NCI-H2081 (cell line): ENCODE results near the gene GPR137.
A peak's percentile ranks its signal among the peaks of the same experiment; 100 is the strongest.
"Not testable (repeated sequence)": the region's sequence is repeated elsewhere in the genome, so short reads cannot be mapped to it uniquely, and the experiment has no call there.

ENCODE experiments used
- DNase-seq, 2 experiments: peaks; one replicate each; lab custom pipeline; 2025; lab: John Stamatoyannopoulos, UW

GPR137 gene

DNA sequence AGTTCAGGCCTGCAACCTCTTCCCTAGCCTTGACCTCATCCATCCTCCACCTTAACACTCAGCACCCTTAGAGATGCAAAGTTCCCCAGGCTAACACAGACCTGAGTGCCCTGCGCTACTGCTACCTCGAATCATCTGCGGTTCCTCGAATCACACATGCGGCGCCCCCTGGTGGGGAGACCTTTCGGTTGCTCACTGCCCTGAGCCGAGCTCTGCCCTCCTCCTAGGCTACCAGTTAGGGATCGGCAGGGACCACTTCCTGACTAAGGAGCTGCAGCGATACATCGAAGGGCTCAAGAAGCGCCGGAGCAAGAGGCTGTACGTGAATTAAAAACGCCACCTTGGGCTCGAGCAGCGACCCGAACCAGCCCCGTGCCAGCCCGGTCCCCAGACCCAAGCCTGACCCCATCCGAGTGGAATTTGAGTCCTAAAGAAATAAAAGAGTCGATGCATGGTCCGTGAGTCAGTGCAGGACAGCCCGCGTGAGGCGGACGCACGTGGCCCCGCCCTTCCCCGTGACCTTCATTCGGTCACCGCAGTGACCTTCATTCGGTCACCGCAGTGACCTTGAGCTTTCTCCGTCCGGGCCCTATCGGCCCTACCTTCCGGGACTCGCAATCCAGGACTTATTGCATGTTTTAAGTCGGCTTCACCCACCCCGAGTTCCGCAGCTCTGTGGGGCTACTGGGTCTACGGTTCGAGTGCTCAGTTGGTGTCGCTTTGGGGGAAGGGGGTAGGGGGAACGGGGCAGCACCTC, 18.8 kb downstream of the GPR137 start:
- DNase-seq = peak; percentile 85 to 87

DNA sequence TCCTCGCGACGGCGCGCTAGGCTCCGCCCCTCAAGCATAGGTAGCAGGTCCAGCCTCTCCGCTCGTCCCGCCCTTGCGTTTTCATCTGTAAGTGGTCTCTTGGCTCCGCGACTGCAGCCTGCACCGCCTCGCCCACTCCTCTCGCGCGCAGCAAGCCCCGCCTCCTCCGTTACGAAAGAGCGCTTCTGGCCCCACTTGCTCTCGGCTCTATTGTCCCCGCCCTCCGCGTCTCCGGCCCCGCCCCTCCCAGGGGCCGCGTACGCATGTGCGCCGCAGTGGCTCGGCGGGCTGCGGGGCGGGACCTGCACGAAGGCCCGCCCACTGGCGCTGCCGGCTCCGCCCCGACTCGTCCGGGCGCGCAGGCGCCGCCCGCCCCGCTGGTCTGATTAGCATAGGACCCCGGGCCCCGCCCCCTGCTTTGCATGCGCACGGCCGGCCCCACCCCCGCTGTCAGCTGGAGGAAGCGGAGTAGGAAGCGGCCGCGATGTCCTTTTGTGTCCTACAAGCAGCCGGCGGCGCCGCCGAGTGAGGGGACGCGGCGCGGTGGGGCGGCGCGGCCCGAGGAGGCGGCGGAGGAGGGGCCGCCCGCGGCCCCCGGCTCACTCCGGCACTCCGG, 19.5 kb downstream of the GPR137 start, which contains the start of gene ESRRA:
Gene ESRRA, plus strand, starts transcription at position 450 of the 616 bp plus-strand sequence. CDS start 1,656 bp downstream, outside the sequence.
- DNase-seq = peak; percentile 99 to 100

DNA sequence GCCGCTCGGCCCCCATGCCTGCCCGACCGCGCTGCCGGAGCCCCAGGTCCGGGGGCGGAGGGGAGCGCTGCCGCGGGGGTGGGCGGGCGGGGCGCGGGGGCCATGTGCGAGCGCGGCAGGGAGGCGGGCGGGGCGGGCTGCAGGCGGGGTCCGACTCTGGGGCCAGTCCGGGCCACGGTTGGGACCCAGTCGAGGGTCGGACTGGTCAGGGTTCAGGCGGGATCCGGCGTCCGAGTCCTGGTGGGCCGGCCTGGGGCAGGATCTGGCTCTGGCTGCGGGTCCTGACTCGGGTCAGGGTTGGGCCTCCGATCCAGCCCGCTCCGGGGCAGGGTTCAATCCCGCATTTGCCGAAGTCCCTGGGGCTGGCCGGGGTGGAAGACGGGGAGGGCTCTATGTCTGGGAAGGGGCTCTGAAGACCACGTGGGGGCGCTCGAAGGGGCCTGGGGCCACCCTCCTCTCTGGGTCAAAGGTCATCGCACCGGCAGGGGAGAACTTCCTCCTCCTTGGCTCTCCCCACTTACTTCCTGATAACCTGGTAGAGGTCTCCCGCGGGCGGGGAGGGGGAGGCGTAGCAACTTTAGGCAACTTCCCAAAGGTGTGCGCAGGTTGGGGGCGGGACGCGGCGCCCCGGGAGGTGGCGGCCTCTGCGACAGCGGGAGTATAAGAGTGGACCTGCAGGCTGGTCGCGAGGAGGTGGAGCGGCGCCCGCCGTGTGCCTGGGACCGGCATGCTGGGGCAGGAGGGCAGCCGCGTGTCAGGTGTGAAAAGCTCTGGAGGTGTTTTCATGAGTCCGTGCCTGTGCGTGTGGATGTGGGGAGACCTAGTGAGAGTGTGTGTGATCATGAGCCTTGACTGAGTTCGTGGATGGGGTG, 20.3 kb downstream of the GPR137 start:
- peak; percentile 34 to 47 for DNase-seq

DNA sequence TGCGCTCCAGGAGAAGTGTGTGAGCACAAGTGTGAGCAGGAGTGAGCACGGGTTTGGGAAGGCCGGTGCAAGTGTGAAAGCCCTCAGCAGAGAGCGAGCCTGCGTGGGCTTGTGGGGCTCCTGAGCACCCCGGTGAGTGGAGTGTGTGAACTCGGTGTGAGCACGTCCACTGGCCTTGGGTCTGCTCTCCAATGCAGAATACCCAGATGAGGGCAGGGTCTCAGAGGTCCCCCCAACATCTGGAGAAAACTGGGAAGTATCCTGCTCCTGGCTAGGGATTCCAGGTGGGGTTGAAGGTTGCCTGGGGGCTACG, 20.9 kb downstream of the GPR137 start:
- DNase-seq = no peak

DNA sequence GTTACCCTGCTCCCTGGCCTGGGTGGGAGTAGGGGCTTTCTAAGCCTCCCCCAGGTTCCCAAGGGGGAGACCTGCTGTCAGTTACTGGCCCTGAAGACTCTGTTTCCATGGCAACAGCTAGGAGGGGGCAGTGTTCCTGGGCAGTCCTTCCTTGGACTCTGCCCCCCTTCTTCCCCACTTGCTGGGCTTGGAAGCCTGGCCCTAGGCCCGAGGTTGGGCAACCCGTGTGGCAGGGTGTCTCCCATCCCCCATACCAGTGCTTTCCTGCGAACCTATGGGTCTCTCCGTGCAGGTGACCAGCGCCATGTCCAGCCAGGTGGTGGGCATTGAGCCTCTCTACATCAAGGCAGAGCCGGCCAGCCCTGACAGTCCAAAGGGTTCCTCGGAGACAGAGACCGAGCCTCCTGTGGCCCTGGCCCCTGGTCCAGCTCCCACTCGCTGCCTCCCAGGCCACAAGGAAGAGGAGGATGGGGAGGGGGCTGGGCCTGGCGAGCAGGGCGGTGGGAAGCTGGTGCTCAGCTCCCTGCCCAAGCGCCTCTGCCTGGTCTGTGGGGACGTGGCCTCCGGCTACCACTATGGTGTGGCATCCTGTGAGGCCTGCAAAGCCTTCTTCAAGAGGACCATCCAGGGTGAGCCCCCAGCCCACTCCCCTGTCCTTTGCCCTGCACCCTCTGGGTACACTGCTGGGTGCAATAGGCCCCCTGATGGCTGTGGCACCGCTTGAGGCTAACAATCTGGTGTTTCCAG, 21.4 kb downstream of the GPR137 start:
- DNase-seq = no peak

DNA sequence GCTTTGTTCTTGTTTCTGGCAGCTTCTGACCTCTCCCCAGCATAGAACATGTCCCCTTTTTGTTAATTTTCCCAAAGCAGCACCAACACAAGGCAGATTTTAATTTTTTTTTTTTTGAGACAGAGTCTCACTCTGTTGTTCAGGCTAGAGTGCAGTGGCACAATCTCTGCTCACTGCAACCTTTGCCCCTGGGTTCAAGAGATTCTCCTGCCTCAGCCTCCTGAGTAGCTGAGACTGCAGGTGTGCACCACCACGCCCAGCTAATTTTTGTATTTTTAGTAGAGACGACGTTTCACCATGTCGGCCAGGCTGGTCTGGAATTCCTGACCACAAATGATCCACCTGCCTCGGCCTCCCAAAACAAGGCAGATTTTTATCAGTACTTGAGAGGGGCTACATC, 22.1 kb downstream of the GPR137 start:
- DNase-seq = not testable (repeated sequence)

DNA sequence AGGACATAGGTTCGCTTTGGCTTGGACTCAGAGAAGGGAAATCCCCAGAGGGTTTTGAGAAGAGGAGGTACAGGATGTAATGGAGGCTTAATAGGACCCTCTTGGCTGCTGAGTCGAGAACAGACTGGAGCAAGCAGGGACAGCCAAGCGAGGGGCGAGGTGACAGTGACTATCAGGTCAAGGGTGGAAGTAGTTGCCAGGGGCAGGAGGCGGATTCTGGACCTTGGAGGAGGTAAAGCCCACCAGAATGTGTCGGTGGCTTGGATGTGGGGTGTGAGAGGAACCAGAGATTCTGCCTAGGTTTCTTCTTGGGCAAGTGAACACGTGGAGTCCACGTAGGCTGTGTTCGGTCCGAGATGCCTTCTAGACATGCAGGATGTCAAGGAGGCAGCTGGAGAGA, 27.3 kb downstream of the GPR137 start:
- no peak for DNase-seq

DNA sequence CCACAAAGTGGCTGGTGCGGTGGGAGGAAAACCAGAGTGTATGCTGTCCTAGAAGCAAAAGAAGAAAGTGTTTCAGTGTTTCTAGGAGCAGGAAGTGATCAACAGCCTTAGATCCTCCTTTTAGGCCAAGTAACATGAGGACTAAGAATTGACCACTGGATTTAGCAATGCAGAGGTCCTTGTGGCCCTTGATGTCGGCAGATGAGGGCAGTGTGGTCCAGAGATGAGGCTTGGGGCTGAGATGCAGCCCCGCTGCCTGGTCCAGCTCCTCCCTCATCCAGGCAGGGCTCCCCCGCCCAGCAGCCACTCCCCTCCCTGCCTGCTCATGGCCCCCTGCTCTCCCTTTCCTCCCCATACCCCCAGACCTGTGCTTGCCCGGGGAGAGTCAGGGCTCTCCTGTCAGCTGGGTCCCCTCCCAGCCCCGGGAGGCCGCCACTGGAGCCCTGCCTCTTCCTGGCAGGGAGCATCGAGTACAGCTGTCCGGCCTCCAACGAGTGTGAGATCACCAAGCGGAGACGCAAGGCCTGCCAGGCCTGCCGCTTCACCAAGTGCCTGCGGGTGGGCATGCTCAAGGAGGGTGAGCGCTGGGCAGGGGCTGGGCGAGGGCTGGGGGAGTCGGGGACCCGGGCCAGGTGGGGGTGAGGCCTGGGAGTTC, 28.0 kb downstream of the GPR137 start:
- DNase-seq = no peak

DNA sequence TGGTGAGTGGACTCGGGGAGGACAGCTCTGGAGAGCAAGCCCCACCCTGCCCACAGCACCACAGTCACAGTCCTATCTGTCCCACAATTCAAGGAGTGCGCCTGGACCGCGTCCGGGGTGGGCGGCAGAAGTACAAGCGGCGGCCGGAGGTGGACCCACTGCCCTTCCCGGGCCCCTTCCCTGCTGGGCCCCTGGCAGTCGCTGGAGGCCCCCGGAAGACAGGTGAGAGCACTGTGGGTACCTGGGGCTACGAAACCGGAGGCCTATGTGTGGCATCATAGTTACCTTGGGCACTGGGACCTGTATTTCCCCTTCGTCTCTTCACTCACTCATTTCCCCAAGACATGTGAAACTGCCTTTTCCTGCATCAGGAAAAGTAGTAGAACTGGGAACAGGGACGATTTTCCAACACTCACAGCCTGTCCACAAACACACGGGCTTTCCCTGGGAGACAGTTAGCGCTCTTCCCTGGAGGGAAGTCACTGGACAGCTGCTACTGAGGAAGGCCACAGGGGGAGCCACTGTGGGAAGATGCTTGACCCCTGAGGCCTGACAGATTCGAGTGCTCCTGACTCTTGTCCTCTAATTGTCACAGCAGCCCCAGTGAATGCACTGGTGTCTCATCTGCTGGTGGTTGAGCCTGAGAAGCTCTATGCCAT, 28.6 kb downstream of the GPR137 start:
- DNase-seq = no peak

DNA sequence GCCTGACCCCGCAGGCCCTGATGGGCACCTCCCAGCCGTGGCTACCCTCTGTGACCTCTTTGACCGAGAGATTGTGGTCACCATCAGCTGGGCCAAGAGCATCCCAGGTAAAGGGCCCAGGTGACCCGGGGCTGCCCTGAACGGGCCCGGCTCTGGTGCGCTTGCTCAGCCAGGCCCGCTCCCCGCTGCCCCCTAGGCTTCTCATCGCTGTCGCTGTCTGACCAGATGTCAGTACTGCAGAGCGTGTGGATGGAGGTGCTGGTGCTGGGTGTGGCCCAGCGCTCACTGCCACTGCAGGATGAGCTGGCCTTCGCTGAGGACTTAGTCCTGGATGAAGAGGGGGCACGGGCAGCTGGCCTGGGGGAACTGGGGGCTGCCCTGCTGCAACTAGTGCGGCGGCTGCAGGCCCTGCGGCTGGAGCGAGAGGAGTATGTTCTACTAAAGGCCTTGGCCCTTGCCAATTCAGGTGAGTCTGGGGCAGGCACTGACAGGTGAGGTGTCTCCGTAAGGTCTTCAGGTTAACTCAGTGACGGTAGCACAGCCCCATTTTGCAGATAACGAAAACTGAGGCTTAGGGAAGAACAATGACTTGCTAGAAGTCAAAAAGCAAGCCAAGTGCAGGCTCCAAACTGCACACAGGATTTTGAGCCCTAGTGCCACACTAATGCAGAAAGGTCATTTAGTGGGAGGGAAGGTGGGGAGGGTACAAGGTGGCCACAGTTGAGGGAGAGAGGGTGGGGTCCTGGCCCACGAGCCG, 29.3 kb downstream of the GPR137 start:
- DNase-seq = no peak

DNA sequence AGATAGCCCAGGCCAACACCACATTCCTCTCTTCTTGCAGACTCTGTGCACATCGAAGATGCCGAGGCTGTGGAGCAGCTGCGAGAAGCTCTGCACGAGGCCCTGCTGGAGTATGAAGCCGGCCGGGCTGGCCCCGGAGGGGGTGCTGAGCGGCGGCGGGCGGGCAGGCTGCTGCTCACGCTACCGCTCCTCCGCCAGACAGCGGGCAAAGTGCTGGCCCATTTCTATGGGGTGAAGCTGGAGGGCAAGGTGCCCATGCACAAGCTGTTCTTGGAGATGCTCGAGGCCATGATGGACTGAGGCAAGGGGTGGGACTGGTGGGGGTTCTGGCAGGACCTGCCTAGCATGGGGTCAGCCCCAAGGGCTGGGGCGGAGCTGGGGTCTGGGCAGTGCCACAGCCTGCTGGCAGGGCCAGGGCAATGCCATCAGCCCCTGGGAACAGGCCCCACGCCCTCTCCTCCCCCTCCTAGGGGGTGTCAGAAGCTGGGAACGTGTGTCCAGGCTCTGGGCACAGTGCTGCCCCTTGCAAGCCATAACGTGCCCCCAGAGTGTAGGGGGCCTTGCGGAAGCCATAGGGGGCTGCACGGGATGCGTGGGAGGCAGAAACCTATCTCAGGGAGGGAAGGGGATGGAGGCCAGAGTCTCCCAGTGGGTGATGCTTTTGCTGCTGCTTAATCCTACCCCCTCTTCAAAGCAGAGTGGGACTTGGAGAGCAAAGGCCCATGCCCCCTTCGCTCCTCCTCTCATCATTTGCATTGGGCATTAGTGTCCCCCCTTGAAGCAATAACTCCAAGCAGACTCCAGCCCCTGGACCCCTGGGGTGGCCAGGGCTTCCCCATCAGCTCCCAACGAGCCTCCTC, 30.2 kb downstream of the GPR137 start:
- not testable (repeated sequence) for DNase-seq

DNA sequence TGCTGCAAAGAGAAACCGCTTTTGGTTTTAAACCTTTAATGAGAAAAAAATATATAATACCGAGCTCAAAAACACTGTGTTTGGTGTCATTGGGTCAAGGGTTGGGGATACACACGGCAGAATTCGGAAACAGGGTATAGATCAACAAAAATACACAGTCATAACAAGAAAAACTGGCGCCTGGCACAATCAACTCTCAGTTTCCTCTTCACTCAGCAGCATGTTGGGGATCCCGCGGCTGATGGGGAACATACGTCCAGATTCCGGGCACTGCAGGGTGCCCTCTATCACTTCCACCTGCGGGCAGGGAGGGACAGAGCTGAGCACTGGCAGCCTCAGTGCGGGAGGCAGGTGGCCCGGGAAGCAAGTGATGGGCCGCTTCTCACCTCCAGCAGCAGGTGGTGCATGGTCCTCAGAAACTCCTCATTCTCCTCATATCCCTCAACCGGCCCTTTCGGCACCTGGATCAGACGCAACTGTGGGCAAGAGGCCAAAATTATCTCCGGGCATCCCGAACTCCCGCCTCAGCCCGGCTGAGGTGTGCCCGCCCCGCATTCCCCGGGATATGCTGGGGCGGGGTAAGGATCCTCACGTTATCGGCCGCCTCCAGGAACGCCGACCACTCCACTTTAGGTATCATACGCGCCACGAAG, 31.1 kb downstream of the GPR137 start:
- peak; percentile 40 to 63 for DNase-seq

DNA sequence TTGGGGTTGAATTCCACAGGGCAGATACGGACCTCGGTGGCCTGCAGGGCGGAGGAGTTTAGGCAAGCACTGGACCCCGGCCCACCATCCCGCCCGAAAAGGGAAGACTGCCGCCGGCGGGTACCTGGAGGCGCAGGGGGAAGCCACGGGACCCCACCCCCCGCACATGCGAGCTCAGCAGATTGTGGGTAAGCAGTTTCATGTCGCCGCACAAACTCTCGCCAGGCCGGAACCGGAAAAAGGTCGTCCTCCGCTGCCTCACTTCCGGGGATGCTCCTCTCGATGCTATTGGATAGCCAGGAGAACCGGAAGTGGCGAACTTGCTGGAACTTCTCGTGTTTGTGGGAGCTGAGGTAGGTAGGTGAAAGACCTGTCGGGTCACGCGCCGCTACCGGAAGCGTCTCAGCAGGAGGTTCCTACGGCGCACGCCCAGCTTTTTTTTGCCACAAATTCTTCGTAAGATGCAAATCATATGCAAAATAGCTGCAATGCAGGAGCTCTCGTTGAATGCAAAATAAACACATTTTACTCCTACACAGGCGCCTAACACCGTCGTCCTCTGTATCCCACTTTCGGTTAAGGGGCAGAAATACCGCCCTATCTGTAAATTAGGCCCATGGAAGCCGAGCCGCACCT, 31.8 kb downstream of the GPR137 start, which contains the start of gene TRMT112:
Gene TRMT112, minus strand, starts transcription at position 235 of the 636 bp plus-strand sequence. Its CDS starts 33 bp downstream, at position 202.
- peak; percentile 88 to 97 for DNase-seq

DNA sequence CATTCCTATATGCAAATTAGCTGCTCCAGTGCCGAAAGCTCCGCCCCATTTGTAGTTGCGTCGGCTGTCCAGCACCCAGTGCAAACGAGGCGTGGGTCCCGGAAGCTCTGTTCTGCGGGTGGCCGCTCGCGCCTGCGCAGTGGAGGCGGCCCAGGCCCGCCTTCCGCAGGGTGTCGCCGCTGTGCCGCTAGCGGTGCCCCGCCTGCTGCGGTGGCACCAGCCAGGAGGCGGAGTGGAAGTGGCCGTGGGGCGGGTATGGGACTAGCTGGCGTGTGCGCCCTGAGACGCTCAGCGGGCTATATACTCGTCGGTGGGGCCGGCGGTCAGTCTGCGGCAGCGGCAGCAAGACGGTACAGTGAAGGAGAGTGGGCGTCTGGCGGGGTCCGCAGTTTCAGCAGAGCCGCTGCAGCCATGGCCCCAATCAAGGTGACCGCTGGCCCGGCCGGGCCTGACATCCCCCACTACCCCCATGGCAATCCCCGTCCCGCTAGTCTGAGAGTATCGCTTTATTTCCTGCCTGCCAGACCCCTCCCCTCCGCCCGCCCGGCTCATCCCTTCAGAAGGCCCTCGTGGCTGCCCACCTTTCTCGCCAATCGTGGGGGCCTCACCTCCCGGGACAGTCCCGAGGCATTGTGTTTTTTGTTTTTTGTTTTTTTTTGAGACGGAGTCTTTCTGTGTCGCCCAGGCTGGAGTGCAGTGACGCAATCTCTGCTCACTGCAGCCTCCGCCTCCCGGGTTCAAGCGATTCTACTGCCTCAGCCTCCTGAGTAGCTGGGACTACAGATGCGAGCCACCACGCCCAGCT, 32.5 kb downstream of the GPR137 start, which contains the start of gene PRDX5:
Gene PRDX5, plus strand, starts transcription at position 161 of the 805 bp plus-strand sequence. Its CDS starts 95 bp downstream, at position 256.
- DNase-seq = peak; percentile 95 to 96

DNA sequence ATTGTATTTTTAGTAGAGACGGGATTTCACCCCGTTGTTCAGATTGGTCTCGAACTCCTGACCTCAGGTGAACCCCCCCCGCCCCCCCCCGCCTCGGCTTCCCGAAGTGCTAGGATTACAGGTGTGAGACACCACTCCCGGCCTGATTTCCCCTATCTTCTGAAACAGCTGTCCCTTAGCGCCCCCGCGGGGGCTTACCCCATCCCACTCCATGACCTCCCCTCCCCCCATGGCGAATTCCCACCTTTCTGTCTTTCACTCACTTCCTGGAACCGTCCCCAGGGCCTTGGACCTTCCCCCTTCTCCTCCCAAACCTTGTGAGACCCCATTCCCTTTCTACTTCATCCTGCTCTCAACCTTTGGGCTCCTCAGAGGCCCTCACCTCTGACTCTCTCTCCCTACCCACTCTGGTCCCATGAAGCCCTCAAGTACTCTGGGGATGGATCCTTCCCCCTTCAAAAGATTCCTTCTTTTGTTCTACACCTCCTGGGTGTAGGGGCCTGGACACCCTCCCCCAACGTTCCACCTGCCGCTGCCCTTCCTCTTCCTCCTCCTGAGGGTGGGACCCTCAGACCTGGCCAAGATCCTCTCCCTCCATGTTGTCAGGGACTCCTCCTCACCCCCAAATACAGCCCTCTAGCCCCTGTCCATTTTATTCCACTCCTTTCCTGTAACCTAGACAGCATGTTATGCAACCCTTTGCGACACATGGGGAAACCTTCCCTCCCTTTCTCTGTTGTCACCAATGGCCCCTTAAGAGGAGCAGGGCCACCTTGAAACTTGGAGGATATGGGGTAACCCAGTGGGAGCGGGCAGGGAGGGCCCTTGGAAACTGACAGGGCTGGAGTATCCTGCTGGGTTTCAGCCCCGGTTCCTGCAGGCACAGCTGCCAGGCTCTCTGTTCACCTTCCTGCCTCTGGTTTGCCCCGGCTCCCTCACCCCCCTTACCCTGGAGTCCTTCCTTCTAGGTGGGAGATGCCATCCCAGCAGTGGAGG, 33.4 kb downstream of the GPR137 start:
- DNase-seq = no peak

DNA sequence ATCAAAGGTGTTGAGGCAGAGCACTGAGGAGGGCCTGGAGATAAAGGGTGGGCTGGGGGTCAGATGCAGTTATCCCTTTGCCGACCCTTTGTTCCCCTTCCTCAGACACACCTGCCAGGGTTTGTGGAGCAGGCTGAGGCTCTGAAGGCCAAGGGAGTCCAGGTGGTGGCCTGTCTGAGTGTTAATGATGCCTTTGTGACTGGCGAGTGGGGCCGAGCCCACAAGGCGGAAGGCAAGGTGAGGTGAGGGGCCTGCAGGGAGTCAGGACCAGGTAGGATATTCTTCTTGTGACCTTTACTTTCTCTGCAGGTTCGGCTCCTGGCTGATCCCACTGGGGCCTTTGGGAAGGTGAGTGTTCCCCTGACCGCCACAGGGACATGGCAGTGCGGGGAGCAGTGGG, 34.9 kb downstream of the GPR137 start:
- no peak for DNase-seq
